HG03135 (cell line): Measurements from ENCODE around the gene SMAP1.

Experiments
- ATAC-seq: cut with Tn5 transposase; IDR thresholded peaks from one replicate; pipeline ENCODE4 v1.9.1; 2021; ENCODE audit warnings: mild to moderate bottlenecking, moderate library complexity; ENCODE audit not compliant: unreplicated experiment

Gene SMAP1

DNA sequence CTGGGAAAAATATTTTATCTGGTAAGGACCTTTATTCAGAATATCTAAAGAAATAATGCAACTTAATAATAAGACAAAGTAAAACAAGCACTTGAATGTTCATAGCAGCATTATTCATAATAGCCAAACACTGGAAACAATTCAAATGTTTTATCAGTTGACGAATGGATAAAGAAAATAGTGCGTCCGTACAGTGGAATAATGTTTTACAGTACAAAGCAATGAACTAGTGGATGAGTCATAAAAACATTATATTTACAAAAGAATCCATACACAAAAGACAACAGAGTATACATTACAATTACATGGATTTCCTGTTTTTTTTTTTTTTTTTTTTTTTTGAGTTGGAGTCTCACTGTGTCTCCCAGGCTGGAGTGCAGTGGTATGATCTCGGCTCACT, 12.7 kb downstream of the SMAP1 start:
- ATAC-seq: no peak

DNA sequence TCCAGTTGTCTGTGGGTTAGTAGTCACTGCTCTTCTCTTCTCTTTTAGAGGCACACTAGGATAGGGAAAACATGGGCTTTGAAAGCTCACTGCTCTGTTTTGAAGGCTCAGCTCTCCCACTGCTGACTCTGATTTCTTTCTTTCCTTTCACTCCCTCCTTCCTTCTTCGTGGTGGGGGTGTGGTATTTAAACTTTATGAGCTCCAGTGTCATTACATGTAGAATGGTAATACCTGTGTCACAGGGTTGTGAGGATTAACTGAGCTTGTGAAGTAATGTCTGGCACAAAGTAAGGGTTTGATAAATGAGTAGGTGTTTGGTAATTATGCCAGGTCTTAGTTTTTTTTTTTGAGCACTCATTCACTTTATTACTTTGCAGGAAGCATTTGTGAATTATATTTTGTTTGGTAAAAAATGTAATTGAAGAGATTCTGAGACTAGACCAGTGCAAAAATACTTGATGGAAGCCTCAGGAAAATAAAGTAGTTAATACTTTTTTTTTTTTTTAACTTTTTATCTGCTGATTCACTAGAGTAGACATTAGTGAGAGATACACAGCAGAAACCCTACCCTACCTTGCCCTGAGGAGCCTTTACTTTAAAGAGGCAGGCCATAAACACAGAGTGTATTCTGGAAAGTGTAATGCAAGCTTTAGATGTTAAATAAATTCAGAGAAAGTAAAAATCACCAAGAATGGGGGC, 17.3 kb downstream of the SMAP1 start:
- ATAC-seq: no peak

DNA sequence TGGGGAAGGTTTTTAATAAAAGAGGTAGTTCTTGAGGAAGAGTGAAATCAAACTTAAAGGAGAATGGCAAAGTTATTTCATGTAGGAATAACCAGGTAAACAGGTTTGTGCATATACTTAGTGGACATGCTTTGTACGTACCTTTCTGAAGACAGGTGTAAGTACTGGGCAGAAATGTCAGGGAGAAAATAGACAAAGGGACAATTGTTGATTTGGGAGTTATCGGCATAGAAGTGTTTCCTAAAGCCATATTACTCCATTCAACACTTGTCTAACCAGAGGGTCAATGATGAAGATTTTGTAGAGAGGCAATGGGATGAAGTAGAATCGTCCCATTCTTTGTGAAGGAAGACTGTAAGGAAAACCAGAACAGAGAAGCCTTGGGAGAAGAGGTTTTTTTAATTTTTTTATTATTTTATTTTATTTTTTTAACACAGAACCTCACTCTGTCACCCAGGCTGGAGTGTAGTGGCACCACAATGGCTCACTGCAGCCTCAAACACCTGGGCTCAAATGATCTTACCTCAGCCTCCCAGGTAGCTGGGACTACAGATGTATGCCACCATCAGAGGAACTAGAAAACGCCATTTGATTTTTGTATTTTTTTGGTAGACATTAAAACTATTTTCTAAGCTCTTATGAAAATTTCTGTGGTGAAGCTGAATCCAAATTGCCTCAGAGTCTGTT, 18.0 kb downstream of the SMAP1 start:
- ATAC-seq: no peak

DNA sequence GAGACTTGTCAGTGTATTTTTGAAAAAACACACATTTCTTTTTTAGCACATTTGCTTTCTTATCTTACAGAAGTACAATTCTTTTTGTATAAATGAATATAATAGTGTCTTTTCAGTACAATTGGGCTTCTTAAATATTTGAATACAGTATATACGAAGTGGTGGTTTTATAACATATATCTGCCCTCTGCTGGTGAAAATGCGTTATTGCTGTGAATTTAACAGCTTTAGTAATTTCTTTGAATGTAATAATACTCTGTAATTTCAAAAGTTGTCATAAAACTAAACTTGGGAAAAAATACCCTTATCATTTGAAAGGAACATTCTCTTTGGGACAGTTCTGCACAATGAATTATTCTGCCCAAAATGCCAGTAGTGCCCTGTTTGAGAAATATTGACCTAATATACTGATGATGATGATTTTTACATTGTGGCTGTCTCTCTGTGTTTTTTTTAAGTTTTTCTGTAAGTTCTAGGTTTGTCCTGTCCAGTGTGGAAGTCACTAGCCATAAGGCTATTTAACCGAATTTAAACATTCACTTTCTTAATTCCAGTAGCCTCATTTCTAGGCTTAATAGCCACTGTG, 19.0 kb downstream of the SMAP1 start:
- no peak for ATAC-seq

DNA sequence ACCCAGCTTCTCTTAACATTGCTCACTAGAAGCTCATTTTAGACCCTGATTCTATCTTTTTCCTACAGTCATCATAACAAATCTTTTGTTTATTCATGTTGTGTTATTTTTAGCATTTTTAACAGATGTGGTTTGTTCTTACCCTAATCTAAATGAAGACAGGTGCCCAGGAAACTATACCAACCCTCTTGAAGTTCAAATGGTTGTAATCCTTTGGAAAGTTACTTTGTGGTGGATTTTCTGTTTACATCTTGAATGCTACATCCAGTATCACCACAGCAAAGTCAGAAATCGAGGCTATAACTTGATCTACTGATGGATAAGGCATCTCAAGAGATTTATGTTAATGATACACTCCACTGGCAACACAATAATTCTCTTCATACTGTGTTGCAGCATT, 26.2 kb downstream of the SMAP1 start:
- no peak for ATAC-seq

DNA sequence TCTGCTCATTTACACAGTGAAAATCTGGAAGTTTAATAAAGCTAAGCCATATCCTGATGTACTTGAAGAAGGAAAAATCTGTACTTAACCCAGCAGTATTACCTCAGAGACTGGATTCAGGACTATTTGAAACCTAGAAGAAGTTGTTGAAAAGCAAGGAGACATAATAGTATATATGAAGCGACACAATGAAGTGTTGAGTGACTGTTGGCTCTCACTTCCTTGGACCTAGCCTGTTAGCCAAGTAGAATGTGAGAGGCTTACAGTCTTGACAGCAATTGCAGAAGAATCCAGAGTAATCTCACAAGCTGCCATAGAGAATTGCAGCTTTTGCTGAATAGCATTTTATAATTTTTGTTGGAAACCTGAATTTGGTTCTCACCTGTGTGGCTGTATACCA, 26.7 kb downstream of the SMAP1 start:
- ATAC-seq: no peak

DNA sequence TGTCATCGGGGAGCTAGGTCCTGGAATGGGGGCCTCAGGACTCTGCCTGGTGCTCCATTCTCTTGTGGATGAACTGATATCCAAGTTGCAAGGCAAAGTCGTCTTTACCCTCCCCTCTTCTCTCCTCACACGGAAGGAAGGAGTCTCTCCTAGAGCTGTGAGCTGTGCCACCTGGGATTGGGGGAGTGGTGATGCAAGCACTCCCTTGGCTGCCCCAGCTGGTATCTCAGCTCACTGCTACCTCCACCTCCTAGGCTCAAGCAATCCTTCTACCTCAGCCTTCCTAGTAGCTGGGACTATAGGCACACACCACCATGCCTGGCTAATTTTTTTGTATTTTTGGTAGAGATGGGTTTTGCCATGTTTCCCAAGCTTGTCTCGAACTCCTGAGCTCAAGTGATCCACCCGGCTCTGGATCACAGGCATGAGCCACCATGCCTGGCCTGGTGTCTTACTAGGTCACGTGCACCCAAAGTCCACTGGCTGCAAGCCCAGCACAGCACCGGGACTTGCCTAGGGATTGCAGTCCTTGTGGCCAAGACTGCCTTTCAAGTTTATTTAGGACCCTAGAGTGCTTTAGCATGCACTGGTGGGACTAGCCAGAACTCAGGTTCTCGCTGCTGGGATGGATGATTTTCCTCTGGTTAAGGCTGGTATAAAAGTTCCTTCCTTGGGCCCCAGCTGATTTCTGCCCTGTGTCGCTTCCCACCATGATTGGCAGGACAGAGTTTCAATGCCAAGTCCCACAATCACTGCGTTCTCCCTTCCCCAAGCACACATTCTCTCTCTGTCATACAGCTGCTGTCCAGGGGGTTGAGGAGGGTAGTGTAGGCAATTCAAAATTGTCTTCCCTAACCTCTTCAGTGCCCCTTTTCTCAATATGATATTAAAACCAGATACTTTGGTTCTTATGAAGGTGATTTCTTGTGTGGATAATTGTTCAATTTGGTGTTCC, 33.5 kb downstream of the SMAP1 start:
- ATAC-seq: no peak

DNA sequence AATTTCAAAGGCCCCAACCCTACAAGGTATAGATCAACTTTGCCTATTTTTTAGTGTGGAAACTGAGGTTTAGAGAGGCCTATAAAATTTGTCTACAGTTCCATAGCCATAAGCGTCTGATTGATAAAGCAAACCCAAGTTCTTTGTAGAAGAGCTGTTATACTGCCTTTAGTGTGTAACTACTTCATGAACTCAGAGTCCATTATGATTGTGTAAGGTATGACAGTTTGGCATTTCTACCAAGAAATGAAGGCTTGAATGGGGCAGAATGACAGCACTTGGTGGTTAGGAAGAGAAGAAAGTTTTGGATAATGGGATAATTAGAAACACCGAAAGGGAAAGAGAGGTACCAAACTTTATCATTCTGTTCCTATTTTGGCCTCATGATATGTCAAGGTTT, 38.1 kb downstream of the SMAP1 start:
- no peak for ATAC-seq

DNA sequence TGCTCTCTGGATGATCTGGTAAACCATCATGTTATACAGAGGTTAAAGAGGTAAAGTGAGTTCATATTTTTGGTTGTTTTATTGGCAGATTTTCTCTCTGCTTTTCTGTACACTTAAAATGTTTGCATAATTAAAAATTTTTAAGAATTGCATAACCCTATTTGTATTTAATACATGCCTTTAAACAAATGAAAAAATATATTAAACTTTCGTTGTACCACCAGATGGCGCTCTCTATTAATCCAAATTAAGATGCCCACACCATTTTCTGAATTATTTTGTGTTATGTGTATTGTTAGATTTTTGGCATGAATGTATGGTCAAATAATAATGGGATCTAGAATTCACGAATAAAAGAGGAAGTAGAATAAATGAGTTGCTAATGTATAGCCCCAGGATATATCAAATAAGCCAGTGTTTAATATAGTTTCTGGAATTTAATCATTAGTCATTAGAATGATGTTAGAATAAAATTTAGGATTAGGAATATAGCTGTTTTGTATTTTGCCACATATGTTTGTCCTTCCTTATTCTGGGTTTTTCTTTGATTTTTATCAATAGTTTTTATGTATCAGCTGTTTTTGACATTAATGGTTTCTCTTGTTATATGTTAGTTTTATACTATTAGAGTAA, 38.9 kb downstream of the SMAP1 start:
- no peak for ATAC-seq

DNA sequence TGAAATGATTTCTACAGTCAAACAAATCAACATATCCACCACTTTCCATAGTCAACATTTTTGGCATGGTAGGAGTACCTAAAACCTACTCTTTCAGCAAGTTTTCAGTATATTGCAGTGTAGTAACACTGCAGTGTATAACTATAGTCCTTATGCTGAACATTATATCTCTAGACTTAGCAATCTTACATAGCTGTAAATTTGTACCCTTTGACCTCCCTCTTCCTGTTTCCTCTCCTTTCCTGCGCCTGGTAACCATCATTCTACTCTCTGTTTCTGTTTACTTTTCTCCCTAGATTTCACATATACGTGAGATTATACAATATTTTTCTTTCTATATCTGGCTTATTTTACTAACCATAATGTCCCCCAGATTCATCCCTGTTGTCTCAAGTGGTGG, 40.2 kb downstream of the SMAP1 start:
- ATAC-seq: no peak

DNA sequence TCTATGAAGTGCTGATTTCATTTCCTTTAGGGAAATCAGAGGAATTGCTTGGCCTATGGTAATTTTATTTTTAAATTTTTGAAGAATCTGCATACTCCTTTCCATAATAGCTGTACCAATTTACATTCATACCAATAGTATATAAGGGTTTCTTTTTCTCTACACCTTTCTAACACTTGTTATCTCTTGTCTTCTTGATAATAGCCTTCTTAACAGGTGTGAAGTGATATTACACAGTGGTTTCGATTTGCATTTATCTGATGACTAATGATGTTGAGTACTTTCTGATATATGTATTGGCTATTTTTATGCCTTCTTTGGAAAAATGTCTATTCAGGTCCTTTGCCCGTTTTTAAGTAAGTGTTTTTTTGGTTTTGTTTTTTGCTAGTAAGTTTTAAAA, 40.8 kb downstream of the SMAP1 start:
- ATAC-seq: no peak

DNA sequence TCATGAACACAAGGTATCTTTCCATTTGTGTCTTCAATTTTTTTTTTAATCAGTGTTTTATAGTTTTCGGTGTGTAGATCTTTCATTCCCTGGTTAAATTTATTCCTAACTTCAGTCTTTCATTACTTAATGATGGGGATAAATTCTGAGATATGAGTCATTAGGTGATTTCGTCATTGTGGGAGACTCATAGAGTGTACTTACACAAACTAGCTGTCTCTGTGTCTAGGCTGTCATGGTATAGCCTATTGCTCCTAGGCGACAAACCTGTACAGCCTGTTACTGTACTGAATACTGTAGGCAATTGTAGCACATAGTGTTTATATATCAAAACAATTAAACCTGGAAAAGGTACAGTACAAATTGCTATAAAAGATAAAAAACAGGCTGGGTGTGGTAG, 42.1 kb downstream of the SMAP1 start:
- ATAC-seq: no peak

DNA sequence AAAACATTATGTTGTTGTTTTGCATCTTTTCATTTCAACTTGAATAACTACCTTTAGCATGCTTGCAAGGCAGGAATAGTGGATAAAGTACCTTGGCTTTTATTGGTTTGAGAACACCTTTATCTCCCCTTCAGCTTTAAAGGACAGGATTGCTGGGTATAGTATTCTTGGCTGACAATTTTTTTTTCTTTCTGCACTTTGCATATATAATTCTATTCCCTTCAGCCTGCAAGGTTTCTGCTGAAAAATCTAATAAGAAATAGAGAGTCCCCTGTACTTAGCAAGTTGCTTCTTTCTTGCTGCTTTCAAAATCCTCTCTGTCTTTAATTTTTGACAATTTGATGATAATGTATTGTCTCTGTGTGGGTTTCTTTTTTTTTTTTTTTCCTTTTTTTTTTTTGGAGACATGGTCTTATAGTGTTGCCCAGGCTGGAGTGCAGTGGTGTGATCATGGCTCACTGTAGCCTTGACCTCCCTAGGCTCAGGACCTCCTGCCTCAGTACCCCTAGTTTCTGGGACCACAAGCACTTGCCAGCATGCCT, 47.1 kb downstream of the SMAP1 start:
- ATAC-seq: no peak

DNA sequence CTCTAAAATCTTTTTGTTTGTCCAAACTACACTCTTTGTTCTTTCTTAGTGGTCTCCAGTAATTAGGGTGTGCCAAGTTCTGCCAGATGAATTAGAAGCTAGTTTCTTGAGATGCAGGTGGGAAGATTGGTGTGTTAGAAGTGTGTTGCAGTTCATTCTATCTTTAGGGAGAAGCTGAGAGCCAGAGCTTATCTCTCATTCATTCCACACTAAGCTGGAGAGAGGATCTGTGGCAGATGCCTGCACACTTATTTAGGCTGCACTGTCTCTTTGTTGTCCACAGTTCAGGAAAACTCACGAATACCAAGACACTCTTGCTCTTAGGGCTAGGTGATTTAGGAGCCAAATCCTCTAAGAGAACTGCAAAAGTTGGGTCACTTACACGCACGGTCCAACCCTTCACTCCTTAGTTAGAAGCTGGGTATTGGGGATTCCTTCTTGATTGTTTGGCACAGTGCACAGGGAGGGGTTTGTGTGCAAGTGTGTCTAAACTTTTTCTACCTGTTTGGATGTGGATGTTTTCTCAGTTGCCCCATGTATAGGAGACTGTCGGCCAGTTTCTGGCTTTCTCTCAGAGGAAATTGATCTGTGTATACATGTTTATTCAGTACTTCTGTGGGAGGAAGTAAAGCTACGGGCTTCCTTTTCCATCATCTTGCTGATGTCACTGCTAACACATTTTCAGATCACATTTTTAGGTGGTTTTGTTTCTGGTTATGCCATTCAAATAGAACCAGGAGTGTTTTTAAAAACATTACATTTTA, 49.5 kb downstream of the SMAP1 start:
- ATAC-seq: no peak

DNA sequence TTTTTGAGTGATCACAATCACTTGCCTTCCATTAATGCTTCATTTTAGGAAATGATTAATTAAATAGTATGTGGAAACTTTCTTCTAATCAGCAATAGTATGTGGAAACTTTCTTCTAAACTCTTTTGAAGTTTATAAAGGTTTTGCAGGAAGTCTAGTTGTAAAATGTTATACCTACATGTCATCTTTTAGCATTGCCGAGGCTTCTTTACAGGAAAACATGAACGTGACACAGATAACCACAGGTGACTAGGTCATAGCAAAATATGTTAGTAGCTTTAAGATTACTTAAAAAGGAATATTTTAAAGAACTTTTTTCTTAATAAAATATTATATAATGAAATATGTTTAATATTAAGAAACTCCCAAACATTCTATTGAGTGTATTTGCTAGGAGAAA, 56.8 kb downstream of the SMAP1 start:
- ATAC-seq: no peak

DNA sequence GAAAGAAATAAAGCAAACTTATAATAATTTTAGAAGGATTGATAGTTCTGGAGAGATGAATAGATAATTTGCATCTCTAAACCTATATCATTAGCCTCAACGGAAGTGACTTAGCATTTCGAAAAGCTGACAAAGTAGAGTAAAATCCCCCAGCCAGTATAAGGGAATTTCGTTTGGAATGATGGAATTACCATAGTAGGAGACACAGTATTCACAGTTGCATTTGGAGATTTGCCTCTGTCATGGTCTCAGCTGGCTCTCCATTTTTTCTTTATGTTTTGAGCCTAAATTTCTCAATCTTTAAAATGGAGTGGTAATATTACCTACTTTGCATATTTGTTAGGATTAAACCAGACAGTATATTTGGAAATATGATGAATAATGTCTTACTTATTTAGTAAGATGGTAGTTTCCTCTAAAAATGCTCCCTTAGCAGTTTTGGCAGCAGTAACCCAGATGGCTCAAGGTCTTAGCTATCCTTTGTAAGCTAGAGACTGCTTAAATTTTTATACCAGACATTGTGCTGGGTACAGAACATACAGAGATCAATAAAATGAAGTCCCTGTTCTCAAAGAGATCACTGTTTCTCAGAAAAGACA, 58.2 kb downstream of the SMAP1 start:
- no peak for ATAC-seq

DNA sequence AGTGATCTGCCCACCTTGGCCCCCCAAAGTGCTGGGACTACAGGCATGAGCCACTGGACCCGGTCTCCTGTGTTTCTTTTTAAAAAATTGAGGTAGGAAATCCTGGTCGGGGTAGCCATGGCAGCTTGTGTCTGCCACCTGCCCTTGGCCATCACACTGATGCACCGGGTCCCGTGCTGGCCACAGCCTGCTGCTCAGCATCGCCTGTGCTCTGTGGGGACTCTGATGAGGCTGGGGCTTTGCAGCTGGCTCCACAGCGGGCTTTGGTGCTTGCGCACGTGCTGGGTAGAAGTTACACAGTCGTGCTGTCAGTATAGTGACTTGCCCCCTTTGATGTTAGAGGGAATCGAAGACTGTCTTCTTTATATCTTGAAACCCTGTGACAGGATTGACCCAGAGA, 66.7 kb downstream of the SMAP1 start:
- ATAC-seq: no peak

DNA sequence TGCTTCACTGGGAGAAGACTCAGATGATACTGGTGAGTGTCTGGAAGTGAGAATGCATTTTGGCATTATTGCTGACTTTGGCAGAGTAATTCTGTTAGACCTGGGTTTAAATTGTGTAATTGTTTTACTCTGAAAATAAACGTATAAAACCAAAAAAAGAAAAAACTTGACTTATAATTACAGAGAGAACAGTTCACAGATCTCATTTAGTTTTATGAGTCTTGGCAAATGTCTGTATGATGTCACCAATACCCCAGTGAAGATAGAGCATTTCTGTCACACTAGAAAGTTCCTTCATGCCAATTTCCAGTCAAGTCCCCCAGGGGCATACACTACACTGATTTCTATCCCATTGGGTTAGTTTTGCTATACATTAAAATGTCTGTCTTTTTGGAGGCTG, 67.3 kb downstream of the SMAP1 start:
- no peak for ATAC-seq

DNA sequence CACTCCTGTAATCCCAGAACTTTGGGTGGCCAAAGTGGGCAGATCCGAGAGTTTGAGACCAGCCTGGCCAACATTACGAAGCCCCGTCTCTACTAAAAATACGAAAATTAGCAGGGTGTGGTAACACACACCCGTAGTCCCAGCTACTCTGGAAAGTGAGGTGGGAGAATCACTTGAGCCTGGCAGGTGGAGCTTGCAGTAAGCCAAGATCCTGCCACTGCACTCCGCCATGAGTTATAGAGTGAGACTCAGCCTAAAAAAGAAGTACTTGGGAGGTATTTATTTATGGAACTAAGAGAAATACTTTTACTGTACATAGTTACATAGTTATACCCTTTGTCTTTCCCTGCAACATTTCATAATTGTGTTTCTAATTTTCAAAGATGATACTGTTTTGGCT, 67.8 kb downstream of the SMAP1 start:
- no peak for ATAC-seq

DNA sequence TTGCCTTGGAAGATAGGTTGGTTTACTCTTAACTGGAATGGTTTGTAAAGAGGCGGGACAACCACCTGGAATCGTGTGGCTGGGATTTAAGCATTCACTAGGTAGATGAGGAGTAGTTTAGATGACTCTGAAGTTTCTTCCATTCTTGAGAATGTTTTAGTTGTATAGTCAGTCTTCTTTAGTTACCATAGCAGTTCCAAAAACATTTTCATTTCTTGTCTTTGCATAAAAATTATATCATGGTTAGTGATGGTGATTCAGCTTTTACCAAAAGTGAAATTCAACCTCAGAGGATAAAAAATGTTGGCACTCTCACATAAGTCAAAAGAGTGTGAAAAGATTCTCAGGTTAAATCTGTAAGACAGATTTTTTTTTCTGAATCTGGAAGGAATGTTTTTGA, 70.3 kb downstream of the SMAP1 start:
- no peak for ATAC-seq
